NB4 (cell line): ENCODE measurements around the gene PNP.

ENCODE experiments used
- CTCF ChIP-seq: IDR thresholded peaks from one replicate; pipeline ENCODE4 v1.5.1; 2012; ENCODE audit warnings: low read depth, low read length
- MAX ChIP-seq: IDR thresholded peaks from 2 replicates; pipeline ENCODE4 v1.6.1; 2011; ENCODE audit warnings: low read depth, low read length
- MYC ChIP-seq: IDR thresholded peaks from 2 replicates; pipeline ENCODE4 v1.6.1; 2011; ENCODE audit warnings: low read depth, low read length
- POLR2A ChIP-seq: IDR thresholded peaks from 2 replicates; pipeline ENCODE4 v1.6.1; 2011; ENCODE audit warnings: mild to moderate bottlenecking; ENCODE audit not compliant: insufficient read length; ENCODE audit errors: extremely low read depth

GRCh38 chr14:20490563-20490962 is 21.4 kb downstream of the PNP start:
- no peak for TF ChIP-seq CTCF
- no peak for TF ChIP-seq POLR2A
- no peak; the same call in 1 of the 2 replicates for TF ChIP-seq MYC
- peak; percentile 30; the same call in 1 of the 2 replicates for TF ChIP-seq MAX
